HUES6 (cell line): ENCODE data around the gene SOAT2.
"Not testable (repeated sequence)": the region's sequence is repeated elsewhere in the genome, so short reads cannot be mapped to it uniquely, and the experiment has no call there.

Source experiments
- H3K27ac ChIP-seq: 2 replicates; pipeline ENCODE4 v1.7.0; 2013; ENCODE audit warnings: low read depth, mild to moderate bottlenecking, low read length, inconsistent platforms
- H3K27me3 ChIP-seq: 2 replicates; pipeline ENCODE4 v1.6.1; 2013; ENCODE audit warnings: low read length; ENCODE audit not compliant: control insufficient read depth, insufficient read depth
- H3K36me3 ChIP-seq: 2 replicates; pipeline ENCODE4 v1.6.1; 2013; ENCODE audit warnings: low read length; ENCODE audit not compliant: control insufficient read depth, insufficient read depth
- H3K4me1 ChIP-seq: 2 replicates; pipeline ENCODE4 v1.6.1; 2013; ENCODE audit warnings: low read length; ENCODE audit not compliant: control insufficient read depth, insufficient read depth
- H3K4me3 ChIP-seq: 2 replicates; pipeline ENCODE4 v1.5.1; 2013; ENCODE audit warnings: low read depth, low read length
- H3K9ac ChIP-seq: one replicate; pipeline ENCODE4 v1.6.1; 2013; ENCODE audit warnings: mild to moderate bottlenecking, low read length
- H3K9me3 ChIP-seq: 2 replicates; pipeline ENCODE4 v1.6.1; 2013; ENCODE audit warnings: low read depth, low read length; ENCODE audit not compliant: control insufficient read depth, insufficient read depth

Gene SOAT2

GRCh38 chr12:53094394-53094787 is 8.9 kb upstream of the SOAT2 start:
- H3K27ac ChIP-seq: no peak overlapping the region

DNA sequence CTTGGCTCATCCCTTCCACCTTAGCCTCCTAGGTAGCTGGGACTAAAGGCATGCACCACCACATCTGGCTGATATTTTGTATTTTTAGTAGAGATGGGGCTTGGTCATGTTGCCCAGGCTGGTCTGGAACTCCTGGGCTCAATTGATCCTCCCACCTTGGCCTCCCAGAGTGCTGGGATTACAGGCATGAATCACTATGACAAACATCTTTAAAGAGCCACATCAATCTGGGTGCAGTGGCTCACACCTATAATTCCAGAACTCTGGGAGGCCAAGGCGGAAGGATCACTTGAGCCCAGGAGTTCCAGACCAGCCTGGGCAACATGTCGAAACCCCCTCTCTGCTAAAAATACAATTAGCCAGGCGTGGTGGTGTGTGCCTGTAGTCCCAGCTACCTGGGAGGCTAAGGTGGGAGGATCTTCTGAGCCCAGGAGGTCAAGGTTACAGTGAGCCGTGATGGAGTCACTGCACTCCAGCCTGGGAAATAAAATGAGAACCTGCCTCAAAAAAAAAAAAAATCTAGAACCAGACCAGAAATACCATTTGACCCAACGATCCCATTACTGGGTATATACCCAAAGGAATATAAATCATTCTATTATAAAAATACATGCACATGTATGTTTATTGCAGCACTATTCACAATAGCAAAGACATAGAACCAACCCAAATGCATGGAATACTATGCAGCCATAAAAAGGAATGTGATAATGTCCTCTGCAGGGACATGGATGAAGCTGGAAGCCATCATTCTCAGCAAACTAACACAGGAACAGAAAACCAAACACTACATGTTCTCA is 8.3 kb upstream of the SOAT2 start:
- not testable (repeated sequence) for H3K9ac ChIP-seq, H3K27ac ChIP-seq, H3K9me3 ChIP-seq, H3K4me3 ChIP-seq, H3K36me3 ChIP-seq
- H3K27me3 ChIP-seq: peaks cover 39% of the 10 kb centered on the region
- H3K4me1 ChIP-seq: peaks cover 20% of the 10 kb centered on the region

More at GRCh38 chr12:53094394-53094787, 8.9 kb upstream of the SOAT2 start:
- Histone ChIP-seq H3K4me3 (no peak overlapping the region), H3K36me3 (no peaks in the 10 kb centered on the region), H3K9ac (no peak overlapping the region), H3K9me3 (no peaks in the 10 kb centered on the region), H3K27me3 (peaks cover 39% of the 10 kb centered on the region), H3K4me1 (peaks cover 20% of the 10 kb centered on the region)

DNA sequence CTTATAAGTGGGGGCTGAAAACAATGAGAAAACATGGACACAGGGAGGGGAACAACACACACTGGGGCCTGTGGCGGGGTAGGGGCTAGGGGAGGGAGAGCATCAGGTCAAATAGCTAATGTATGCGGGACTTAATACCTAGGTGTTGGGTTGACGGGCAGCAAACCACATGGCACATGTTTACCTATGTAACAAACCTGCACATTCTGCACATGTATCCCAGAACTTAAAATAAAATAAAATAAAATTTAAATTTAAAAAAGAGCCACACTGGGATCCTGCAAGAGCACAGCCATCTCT is 7.7 kb upstream of the SOAT2 start:
- not testable (repeated sequence) for H3K9ac ChIP-seq
- H3K4me1 ChIP-seq: peaks cover 20% of the 10 kb centered on the region

GRCh38 chr12:53096089-53096741 is 7.1 kb upstream of the SOAT2 start:
- Histone ChIP-seq H3K27ac (no peak overlapping the region), H3K4me3 (peak overlapping the region; percentile 95)

More for the DNA sequence above, 7.7 kb upstream of the SOAT2 start:
- H3K9me3 ChIP-seq, H3K36me3 ChIP-seq, H3K4me3 ChIP-seq, H3K27ac ChIP-seq: not testable (repeated sequence)
- peaks cover 39% of the 10 kb centered on the region for H3K27me3 ChIP-seq

GRCh38 chr12:53096759-53097158 is 6.5 kb upstream of the SOAT2 start:
- Histone ChIP-seq H3K36me3 (no peaks in the 10 kb centered on the region), H3K9me3 (no peaks in the 10 kb centered on the region), H3K4me1 (peaks cover 20% of the 10 kb centered on the region), H3K4me3 (peak overlapping the region; percentile 95), H3K9ac (no peak overlapping the region), H3K27ac (no peak overlapping the region), H3K27me3 (peaks cover 35% of the 10 kb centered on the region)

More at GRCh38 chr12:53096089-53096741, 7.1 kb upstream of the SOAT2 start:
- H3K9me3 ChIP-seq: no peaks in the 10 kb centered on the region
- H3K27me3 ChIP-seq: peaks cover 39% of the 10 kb centered on the region
- H3K9ac ChIP-seq: no peak overlapping the region
- peaks cover 20% of the 10 kb centered on the region for H3K4me1 ChIP-seq
- H3K36me3 ChIP-seq: no peaks in the 10 kb centered on the region

GRCh38 chr12:53097207-53097563 is 6.1 kb upstream of the SOAT2 start:
- Histone ChIP-seq H3K27ac (no peak overlapping the region), H3K4me1 (peaks cover 20% of the 10 kb centered on the region), H3K9ac (no peak overlapping the region), H3K9me3 (no peaks in the 10 kb centered on the region), H3K4me3 (peak overlapping the region; percentile 95), H3K27me3 (peaks cover 35% of the 10 kb centered on the region), H3K36me3 (no peaks in the 10 kb centered on the region)

- H3K4me1 ChIP-seq: peaks cover 20% of the 10 kb centered on the region
Measured at GRCh38 chr12:53097564-53098353, 5.5 kb upstream of the SOAT2 start, which contains the start of gene IGFBP6. Gene IGFBP6 (plus strand): TSS chr12:53097667. CDS start chr12:53097718, 51 bp downstream.

GRCh38 chr12:53098354-53098981 is 4.8 kb upstream of the SOAT2 start:
- H3K9ac ChIP-seq: no peak overlapping the region
- H3K36me3 ChIP-seq: no peaks in the 10 kb centered on the region
- H3K27me3 ChIP-seq: peaks cover 35% of the 10 kb centered on the region
- no peaks in the 10 kb centered on the region for H3K9me3 ChIP-seq
- H3K27ac ChIP-seq: no peak overlapping the region
- peaks cover 20% of the 10 kb centered on the region for H3K4me1 ChIP-seq
- peak overlapping the region; percentile 95 for H3K4me3 ChIP-seq

More at GRCh38 chr12:53097564-53098353, 5.5 kb upstream of the SOAT2 start, which contains the start of gene IGFBP6:
- Histone ChIP-seq H3K27ac (no peak within 1 kb of the TSS), H3K36me3 (no peaks in the 10 kb centered on the region), H3K4me3 (peak within 1 kb of the TSS; percentile 95), H3K9ac (peak within 1 kb of the TSS; percentile 43), H3K9me3 (no peaks in the 10 kb centered on the region), H3K27me3 (peaks cover 35% of the 10 kb centered on the region)

DNA sequence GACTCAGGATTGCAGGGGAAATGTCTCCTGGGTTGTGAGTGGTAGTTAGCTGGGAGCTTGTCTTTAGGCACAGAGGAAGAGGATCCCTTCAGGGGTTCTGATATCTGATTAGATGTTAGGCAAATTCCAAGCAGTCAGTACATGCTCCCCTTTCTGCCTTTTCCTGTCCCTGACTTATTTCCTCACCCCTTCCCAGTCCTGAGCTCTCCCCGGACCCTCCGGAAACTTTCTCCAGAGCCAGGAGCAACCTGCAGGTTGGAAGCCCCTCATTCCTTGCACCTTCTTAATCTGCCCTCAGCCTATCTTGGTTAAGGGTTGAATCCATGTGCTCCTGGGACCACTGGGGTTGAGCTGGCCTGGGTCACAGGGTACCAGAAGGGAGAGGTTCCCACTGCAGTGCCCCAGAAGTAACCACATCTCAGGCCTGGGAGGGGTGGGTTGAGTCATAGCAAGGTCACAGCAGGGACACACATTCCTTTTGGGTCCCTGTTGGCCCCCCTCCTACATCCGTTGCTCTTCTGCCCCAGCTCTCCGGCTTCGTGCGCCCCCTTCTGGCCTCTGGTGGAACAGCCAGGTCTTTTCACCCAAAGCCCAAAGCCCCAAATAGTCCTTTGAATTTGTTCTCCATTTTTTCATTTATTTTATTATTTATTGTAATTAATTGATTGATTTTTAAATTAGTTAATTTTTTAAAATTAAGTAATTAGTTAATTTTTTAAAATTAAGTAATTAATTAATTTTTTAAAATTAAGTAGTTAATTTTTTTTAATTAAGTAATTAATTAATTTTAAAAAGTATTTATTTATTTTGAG is 4.0 kb upstream of the SOAT2 start:
- peaks cover 20% of the 10 kb centered on the region for H3K4me1 ChIP-seq
- no peak overlapping the region for H3K27ac ChIP-seq
- H3K27me3 ChIP-seq: peaks cover 35% of the 10 kb centered on the region
- peak overlapping the region; percentile 95 for H3K4me3 ChIP-seq
- no peaks in the 10 kb centered on the region for H3K9me3 ChIP-seq
- H3K9ac ChIP-seq: no peak overlapping the region
- no peaks in the 10 kb centered on the region for H3K36me3 ChIP-seq

GRCh38 chr12:53100466-53101151 is 2.7 kb upstream of the SOAT2 start:
- H3K36me3 ChIP-seq: no peaks in the 10 kb centered on the region
- peaks cover 20% of the 10 kb centered on the region for H3K4me1 ChIP-seq
- H3K9me3 ChIP-seq: no peaks in the 10 kb centered on the region
- H3K4me3 ChIP-seq: no peak overlapping the region
- H3K9ac ChIP-seq: no peak overlapping the region
- no peak overlapping the region for H3K27ac ChIP-seq
- peaks cover 35% of the 10 kb centered on the region for H3K27me3 ChIP-seq
